HuH-7 (cell line): ENCODE results near the gene PIK3C2B.
"Not testable (repeated sequence)": the region's sequence is repeated elsewhere in the genome, so short reads cannot be mapped to it uniquely, and the experiment has no call there.

Source experiments
- DNase-seq: peaks from one replicate; pipeline ENCODE4 v3.0.0; 2011; ENCODE audit warnings: low spot score

The PIK3C2B gene

GRCh38 chr1:204494281-204495077 is at the start of gene PIK3C2B:
TSS of gene PIK3C2B (minus strand) at chr1:204494805. CDS start at chr1:204469802, 25,003 bp downstream.
- peak; percentile 91 for DNase-seq

- DNase-seq = no peak
These were observed 49.7 kb upstream of the PIK3C2B start for GRCh38 chr1:204544321-204544720.

GRCh38 chr1:204541626-204542025 is 47.0 kb upstream of the PIK3C2B start:
- no peak for DNase-seq

GRCh38 chr1:204532832-204533231 is 38.2 kb upstream of the PIK3C2B start:
- DNase-seq = no peak

- no peak for DNase-seq
These were observed 36.3 kb upstream of the PIK3C2B start for GRCh38 chr1:204530932-204531331.

GRCh38 chr1:204529371-204529895 is 34.8 kb upstream of the PIK3C2B start:
- no peak for DNase-seq

- no peak for DNase-seq
These were observed 34.1 kb upstream of the PIK3C2B start for GRCh38 chr1:204528677-204529076.

- no peak for DNase-seq
These were observed 33.6 kb upstream of the PIK3C2B start for GRCh38 chr1:204528241-204528640.

GRCh38 chr1:204524986-204525385 is 30.4 kb upstream of the PIK3C2B start:
- DNase-seq = no peak

GRCh38 chr1:204523605-204524215 is 29.1 kb upstream of the PIK3C2B start:
- DNase-seq = no peak

GRCh38 chr1:204521941-204522521 is 27.4 kb upstream of the PIK3C2B start:
- DNase-seq = not testable (repeated sequence)

- no peak for DNase-seq
These were observed 26.5 kb upstream of the PIK3C2B start for GRCh38 chr1:204520834-204521709.

- not testable (repeated sequence) for DNase-seq
These were observed 22.8 kb upstream of the PIK3C2B start for GRCh38 chr1:204517382-204517781.

GRCh38 chr1:204516180-204516879 is 21.7 kb upstream of the PIK3C2B start, which contains the start of gene MDM4:
TSS of gene MDM4 (plus strand) at chr1:204516406. CDS start at chr1:204525519, 9,113 bp downstream.
- DNase-seq = peak; percentile 77

GRCh38 chr1:204514828-204515227 is 20.2 kb upstream of the PIK3C2B start:
- no peak for DNase-seq

GRCh38 chr1:204513117-204513716 is 18.6 kb upstream of the PIK3C2B start:
- no peak for DNase-seq

GRCh38 chr1:204511366-204511765 is 16.8 kb upstream of the PIK3C2B start:
- DNase-seq = no peak

GRCh38 chr1:204509186-204509635 is 14.6 kb upstream of the PIK3C2B start:
- DNase-seq = no peak

- no peak for DNase-seq
These were observed 12.9 kb upstream of the PIK3C2B start for GRCh38 chr1:204507317-204508105.

GRCh38 chr1:204506969-204507316 is 12.3 kb upstream of the PIK3C2B start:
- no peak for DNase-seq
